WTC11 (cell line): ENCODE data around the gene TNS4. TPM values are rescaled to one million over a fixed set of nuclear protein-coding genes. Genes with fewer than 3 reads are reported as not detected.
A peak's percentile ranks its signal among the peaks of the same experiment; 100 is the strongest.

ENCODE experiments used
- ATAC-seq: fragments of 200-7000 bp; cut with Tn5 transposase; 2 replicates; pipeline ENCODE4 v1.10.0; 2021; ENCODE audit warnings: mild to moderate bottlenecking, moderate library complexity
- CTCF ChIA-PET: fragments of 300-600 bp; sonication (Branson Sonifier 250); formaldehyde crosslinking; loops from one replicate; lab custom pipeline; 2021; ENCODE audit warnings: antibody characterized with exemption; lab: Charles Lee
- POLR2A ChIA-PET: fragments of 350-600 bp; sonication (Branson Sonifier 250); formaldehyde crosslinking; loops from one replicate; lab custom pipeline; 2021; ENCODE audit warnings: antibody characterized with exemption; lab: Charles Lee
- DNase-seq: peaks from one replicate; pipeline ENCODE4 v3.0.0; 2021; ENCODE audit warnings: low spot score
- H3K27ac Mint-ChIP-seq: 2 replicates; pipeline ENCODE4 v1.8.0; 2021; ENCODE audit warnings: mixed read lengths
- H3K27me3 Mint-ChIP-seq: 2 replicates; pipeline ENCODE4 v1.8.0; 2021; ENCODE audit warnings: low read depth, mild to moderate bottlenecking, moderate library complexity, mixed read lengths
- H3K36me3 Mint-ChIP-seq: 2 replicates; pipeline ENCODE4 v1.8.0; 2021; ENCODE audit warnings: mixed read lengths
- H3K4me1 Mint-ChIP-seq: 2 replicates; pipeline ENCODE4 v1.8.0; 2022; ENCODE audit warnings: mixed read lengths
- H3K4me3 Mint-ChIP-seq: 2 replicates; pipeline ENCODE4 v1.8.0; 2021; ENCODE audit warnings: mild to moderate bottlenecking, moderate library complexity, mixed read lengths
- H3K9me3 Mint-ChIP-seq: 2 replicates; pipeline ENCODE4 v1.8.0; 2021; ENCODE audit warnings: mixed read lengths
- ESRRA ChIP-seq: sonication (generic); formaldehyde crosslinking; IDR thresholded peaks from 2 replicates; pipeline ENCODE4 v1.8.1; 2022; ENCODE audit warnings: mild to moderate bottlenecking, missing genetic modification reagents, borderline replicate concordance
- GRHL2 ChIP-seq: fragments of 250-450 bp; sonication (Bioruptor Pico); IDR thresholded peaks from 2 replicates; pipeline ENCODE4 v1.8.0; 2022; ENCODE audit warnings: mild to moderate bottlenecking, moderate library complexity; ENCODE audit not compliant: insufficient replicate concordance, severe bottlenecking
- MYBL2 ChIP-seq: sonication (generic); formaldehyde crosslinking; IDR thresholded peaks from 2 replicates; pipeline ENCODE4 v1.8.1; 2023; ENCODE audit warnings: mild to moderate bottlenecking, moderate library complexity, missing genetic modification reagents
- NFATC4 ChIP-seq: fragments of 250-450 bp; sonication (Bioruptor Pico); IDR thresholded peaks from 2 replicates; pipeline ENCODE4 v1.9.0; 2021; ENCODE audit warnings: mild to moderate bottlenecking
- PRRX2 ChIP-seq: fragments of 250-450 bp; sonication (Bioruptor Pico); IDR thresholded peaks from 2 replicates; pipeline ENCODE4 v1.8.0; 2021; ENCODE audit warnings: mild to moderate bottlenecking
- SMAD3 ChIP-seq: sonication (generic); formaldehyde crosslinking; IDR thresholded peaks from 2 replicates; pipeline ENCODE4 v1.8.0; 2022; ENCODE audit warnings: missing genetic modification reagents, mild to moderate bottlenecking, borderline replicate concordance
- TEAD4 ChIP-seq: sonication (generic); formaldehyde crosslinking; IDR thresholded peaks from 2 replicates; pipeline ENCODE4 v1.8.0; 2022; ENCODE audit warnings: mild to moderate bottlenecking, missing genetic modification reagents
- ZNF121 ChIP-seq: sonication (generic); formaldehyde crosslinking; IDR thresholded peaks from 2 replicates; pipeline ENCODE4 v1.8.0; 2023; ENCODE audit warnings: missing genetic modification reagents
- ZNF423 ChIP-seq: fragments of 250-450 bp; sonication (Bioruptor Pico); IDR thresholded peaks from 2 replicates; pipeline ENCODE4 v2.1.2; 2022; ENCODE audit warnings: mild to moderate bottlenecking, moderate library complexity
- total RNA-seq: library from RNA; stranded (reverse); gene quantifications from 3 replicates; pipeline ENCODE4 v1.2.3, GENCODE V29; 2021
- TF ChIP-seq, protein P1 (sequence below): sonication (generic); formaldehyde crosslinking; IDR thresholded peaks from 2 replicates; pipeline ENCODE4 v1.8.1; 2022; ENCODE audit warnings: low read depth, missing genetic modification reagents, borderline replicate concordance
- TF ChIP-seq, protein P2 (sequence below): sonication (generic); formaldehyde crosslinking; IDR thresholded peaks from 2 replicates; pipeline ENCODE4 v1.8.1; 2023; ENCODE audit warnings: mild to moderate bottlenecking, missing genetic modification reagents
- TF ChIP-seq, protein P3 (sequence below): sonication (generic); formaldehyde crosslinking; IDR thresholded peaks from 2 replicates; pipeline ENCODE4 v1.8.1; 2023; ENCODE audit warnings: mild to moderate bottlenecking, missing genetic modification reagents, borderline replicate concordance
- TF ChIP-seq, protein P4 (sequence below): sonication (generic); formaldehyde crosslinking; IDR thresholded peaks from 2 replicates; pipeline ENCODE4 v1.8.1; 2023; ENCODE audit warnings: mild to moderate bottlenecking, missing genetic modification reagents

TNS4 gene
- total RNA-seq, 1 experiment from 2014 or later = 0.87 TPM

DNA sequence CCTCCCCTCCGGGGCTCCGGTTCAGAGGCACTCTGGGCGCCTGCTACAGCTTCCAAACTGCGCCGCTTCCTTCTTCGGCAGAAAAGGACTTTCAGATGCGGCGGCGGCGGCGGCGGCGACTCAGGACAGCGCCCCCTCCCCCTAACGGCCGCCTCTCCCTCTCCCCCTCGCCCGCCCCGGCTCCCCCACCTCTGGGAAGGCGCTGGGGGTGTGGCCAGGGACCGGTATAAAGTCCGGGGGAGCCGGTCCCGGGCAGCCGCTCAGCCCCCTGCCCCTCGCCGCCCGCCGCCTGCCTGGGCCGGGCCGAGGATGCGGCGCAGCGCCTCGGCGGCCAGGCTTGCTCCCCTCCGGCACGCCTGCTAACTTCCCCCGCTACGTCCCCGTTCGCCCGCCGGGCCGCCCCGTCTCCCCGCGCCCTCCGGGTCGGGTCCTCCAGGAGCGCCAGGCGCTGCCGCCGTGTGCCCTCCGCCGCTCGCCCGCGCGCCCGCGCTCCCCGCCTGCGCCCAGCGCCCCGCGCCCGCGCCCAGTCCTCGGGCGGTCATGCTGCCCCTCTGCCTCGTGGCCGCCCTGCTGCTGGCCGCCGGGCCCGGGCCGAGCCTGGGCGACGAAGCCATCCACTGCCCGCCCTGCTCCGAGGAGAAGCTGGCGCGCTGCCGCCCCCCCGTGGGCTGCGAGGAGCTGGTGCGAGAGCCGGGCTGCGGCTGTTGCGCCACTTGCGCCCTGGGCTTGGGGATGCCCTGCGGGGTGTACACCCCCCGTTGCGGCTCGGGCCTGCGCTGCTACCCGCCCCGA lies 58.0 kb downstream of the TNS4 start, which contains the start of gene IGFBP4 (continued):
- TF ChIP-seq, protein P1, sequence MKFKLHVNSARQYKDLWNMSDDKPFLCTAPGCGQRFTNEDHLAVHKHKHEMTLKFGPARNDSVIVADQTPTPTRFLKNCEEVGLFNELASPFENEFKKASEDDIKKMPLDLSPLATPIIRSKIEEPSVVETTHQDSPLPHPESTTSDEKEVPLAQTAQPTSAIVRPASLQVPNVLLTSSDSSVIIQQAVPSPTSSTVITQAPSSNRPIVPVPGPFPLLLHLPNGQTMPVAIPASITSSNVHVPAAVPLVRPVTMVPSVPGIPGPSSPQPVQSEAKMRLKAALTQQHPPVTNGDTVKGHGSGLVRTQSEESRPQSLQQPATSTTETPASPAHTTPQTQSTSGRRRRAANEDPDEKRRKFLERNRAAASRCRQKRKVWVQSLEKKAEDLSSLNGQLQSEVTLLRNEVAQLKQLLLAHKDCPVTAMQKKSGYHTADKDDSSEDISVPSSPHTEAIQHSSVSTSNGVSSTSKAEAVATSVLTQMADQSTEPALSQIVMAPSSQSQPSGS = no peak
- TF ChIP-seq NFATC4 (CRISPR knock-in tag) (no peak), PRRX2 (CRISPR knock-in tag) (no peak), TEAD4 (no peak), SMAD3 (CRISPR knock-in tag) (peak; percentile 32; the same call in 1 of the 2 replicates), ESRRA (CRISPR knock-in tag) (no peak)
- TF ChIP-seq, protein P2, sequence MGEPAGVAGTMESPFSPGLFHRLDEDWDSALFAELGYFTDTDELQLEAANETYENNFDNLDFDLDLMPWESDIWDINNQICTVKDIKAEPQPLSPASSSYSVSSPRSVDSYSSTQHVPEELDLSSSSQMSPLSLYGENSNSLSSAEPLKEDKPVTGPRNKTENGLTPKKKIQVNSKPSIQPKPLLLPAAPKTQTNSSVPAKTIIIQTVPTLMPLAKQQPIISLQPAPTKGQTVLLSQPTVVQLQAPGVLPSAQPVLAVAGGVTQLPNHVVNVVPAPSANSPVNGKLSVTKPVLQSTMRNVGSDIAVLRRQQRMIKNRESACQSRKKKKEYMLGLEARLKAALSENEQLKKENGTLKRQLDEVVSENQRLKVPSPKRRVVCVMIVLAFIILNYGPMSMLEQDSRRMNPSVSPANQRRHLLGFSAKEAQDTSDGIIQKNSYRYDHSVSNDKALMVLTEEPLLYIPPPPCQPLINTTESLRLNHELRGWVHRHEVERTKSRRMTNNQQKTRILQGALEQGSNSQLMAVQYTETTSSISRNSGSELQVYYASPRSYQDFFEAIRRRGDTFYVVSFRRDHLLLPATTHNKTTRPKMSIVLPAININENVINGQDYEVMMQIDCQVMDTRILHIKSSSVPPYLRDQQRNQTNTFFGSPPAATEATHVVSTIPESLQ (CRISPR knock-in tag) = no peak
- TF ChIP-seq, protein P3, sequence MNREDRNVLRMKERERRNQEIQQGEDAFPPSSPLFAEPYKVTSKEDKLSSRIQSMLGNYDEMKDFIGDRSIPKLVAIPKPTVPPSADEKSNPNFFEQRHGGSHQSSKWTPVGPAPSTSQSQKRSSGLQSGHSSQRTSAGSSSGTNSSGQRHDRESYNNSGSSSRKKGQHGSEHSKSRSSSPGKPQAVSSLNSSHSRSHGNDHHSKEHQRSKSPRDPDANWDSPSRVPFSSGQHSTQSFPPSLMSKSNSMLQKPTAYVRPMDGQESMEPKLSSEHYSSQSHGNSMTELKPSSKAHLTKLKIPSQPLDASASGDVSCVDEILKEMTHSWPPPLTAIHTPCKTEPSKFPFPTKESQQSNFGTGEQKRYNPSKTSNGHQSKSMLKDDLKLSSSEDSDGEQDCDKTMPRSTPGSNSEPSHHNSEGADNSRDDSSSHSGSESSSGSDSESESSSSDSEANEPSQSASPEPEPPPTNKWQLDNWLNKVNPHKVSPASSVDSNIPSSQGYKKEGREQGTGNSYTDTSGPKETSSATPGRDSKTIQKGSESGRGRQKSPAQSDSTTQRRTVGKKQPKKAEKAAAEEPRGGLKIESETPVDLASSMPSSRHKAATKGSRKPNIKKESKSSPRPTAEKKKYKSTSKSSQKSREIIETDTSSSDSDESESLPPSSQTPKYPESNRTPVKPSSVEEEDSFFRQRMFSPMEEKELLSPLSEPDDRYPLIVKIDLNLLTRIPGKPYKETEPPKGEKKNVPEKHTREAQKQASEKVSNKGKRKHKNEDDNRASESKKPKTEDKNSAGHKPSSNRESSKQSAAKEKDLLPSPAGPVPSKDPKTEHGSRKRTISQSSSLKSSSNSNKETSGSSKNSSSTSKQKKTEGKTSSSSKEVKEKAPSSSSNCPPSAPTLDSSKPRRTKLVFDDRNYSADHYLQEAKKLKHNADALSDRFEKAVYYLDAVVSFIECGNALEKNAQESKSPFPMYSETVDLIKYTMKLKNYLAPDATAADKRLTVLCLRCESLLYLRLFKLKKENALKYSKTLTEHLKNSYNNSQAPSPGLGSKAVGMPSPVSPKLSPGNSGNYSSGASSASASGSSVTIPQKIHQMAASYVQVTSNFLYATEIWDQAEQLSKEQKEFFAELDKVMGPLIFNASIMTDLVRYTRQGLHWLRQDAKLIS (CRISPR knock-in tag) = no peak
- TF ChIP-seq, protein P4, sequence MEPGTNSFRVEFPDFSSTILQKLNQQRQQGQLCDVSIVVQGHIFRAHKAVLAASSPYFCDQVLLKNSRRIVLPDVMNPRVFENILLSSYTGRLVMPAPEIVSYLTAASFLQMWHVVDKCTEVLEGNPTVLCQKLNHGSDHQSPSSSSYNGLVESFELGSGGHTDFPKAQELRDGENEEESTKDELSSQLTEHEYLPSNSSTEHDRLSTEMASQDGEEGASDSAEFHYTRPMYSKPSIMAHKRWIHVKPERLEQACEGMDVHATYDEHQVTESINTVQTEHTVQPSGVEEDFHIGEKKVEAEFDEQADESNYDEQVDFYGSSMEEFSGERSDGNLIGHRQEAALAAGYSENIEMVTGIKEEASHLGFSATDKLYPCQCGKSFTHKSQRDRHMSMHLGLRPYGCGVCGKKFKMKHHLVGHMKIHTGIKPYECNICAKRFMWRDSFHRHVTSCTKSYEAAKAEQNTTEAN (CRISPR knock-in tag) = no peak

DNA sequence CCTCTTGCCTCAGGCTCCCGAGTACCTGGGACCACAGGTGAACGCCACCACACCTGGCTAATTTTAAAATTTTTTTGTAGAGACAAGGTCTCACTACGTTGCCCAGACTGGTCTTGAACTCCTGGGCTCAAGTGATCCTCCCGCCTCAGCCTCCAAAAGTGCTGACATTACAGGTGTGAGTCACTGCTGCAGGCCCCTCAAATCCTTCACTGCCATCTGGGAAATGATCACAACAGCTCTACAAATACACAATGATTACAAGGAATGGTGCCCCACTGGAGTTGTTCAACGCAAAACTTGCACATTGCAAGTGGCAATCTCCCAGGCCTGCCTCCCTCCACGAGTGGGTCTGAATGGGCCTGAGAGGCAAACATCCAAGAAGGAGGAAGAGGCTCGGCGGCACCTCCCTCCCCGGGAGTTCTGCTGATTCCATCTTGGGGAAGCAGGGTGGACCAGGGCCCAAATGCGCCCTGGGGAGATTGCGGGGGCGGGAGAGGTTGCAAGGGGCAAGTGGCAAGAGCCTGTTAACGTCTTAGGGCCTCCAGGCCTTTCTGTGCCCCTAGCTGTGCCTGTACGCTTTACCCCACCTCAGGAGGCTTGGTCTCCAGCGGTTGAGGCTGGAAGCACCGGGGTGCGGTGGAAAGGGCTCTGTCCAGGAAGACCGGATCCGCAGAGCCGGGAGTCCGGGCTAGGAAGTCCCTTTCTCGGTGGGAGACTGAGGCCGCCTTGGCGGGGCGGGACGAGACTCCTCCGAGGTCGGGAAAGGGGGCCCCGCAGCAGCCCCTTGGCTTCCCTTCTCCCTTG lies 58.8 kb downstream of the TNS4 start:
- Mint-ChIP-seq H3K27me3 (peaks cover 12% of the 10 kb centered on the region), H3K4me1 (peaks cover 39% of the 10 kb centered on the region), H3K27ac (0 out of 2 replicates have a peak overlapping the region, but pooled peaks have one; percentile 53), H3K36me3 (no peaks in the 10 kb centered on the region), H3K4me3 (peak overlapping the region; percentile 58), H3K9me3 (no peaks in the 10 kb centered on the region)
- TF ChIP-seq ZNF121 (CRISPR knock-in tag) (peak; percentile 43; the same call in 1 of the 2 replicates), MYBL2 (CRISPR knock-in tag) (peak; percentile 45; the same call in 1 of the 2 replicates), GRHL2 (CRISPR knock-in tag) (no peak), ZNF423 (CRISPR knock-in tag) (peak; percentile 39; the same call in 1 of the 2 replicates)
- DNase-seq (no peak), ATAC-seq (peak; percentile 19)
- POLR2A ChIA-PET = no interaction called here
- CTCF ChIA-PET = interaction anchor here (0.9 to 17.3 kb wide), 15 partner anchors 9 to 117 kb away, joined by 3 to 293 read pairs (median 8); partner anchors contain the start of genes GJD3 and TOP2A
